AG09319 (cell line): ENCODE results near the gene NRF1.

ENCODE experiments used
- DNase-seq: peaks from one replicate; pipeline ENCODE4 v3.0.0-alpha.2; 2010; ENCODE audit warnings: low read depth; ENCODE audit errors: extremely low read depth
- CTCF ChIP-seq: IDR thresholded peaks from 2 replicates; pipeline ENCODE4 v1.5.1; 2011; ENCODE audit warnings: low read depth, mild to moderate bottlenecking, inconsistent platforms, low read length, moderate library complexity

NRF1 gene

GRCh38 chr7:129714514-129715063 lies 103.1 kb downstream of the NRF1 start:
- DNase-seq = no peak
- TF ChIP-seq CTCF = no peak

GRCh38 chr7:129719980-129720732 lies 108.6 kb downstream of the NRF1 start:
- TF ChIP-seq CTCF = no peak
- DNase-seq = no peak

- TF ChIP-seq CTCF = no peak
- DNase-seq = no peak
Observed at GRCh38 chr7:129721068-129721467, 109.5 kb downstream of the NRF1 start.

- no peak for TF ChIP-seq CTCF
- DNase-seq = no peak
Observed at GRCh38 chr7:129723679-129724078, 112.2 kb downstream of the NRF1 start.

- TF ChIP-seq CTCF = no peak
- DNase-seq = no peak
Observed at GRCh38 chr7:129724796-129725195, 113.3 kb downstream of the NRF1 start.

- no peak for DNase-seq
- no peak for TF ChIP-seq CTCF
Observed at GRCh38 chr7:129728875-129729467, 117.5 kb downstream of the NRF1 start.

- no peak for TF ChIP-seq CTCF
Observed at GRCh38 chr7:129729511-129729910, 118.0 kb downstream of the NRF1 start.

More at GRCh38 chr7:129729511-129729910, 118.0 kb downstream of the NRF1 start:
- DNase-seq = no peak
